Ascending aorta (tissue), 2 donors: ENCODE results near the gene ABCC1. TPM values are rescaled to one million over a fixed set of nuclear protein-coding genes. Genes with fewer than 3 reads are reported as not detected.

Source experiments
- DNase-seq, 2 donors: peaks; one replicate each; pipeline ENCODE4 v3.0.0-alpha.2; 2019; ENCODE audit warnings: low spot score in 2 of 2
- H3K27ac ChIP-seq, 2 donors: fragments of 200-600 bp; sonication (generic); one replicate each; pipeline ENCODE4 v1.5.1; 2016 to 2017; ENCODE audit warnings: mild to moderate bottlenecking in 1 of 2
- H3K27me3 ChIP-seq: fragments of 200-600 bp; sonication (generic); one replicate; pipeline ENCODE4 v1.5.1; 2017
- H3K36me3 ChIP-seq, 2 donors: fragments of 200-600 bp; sonication (generic); one replicate each; pipeline ENCODE4 v1.5.1; 2016
- H3K4me1 ChIP-seq, 2 donors: fragments of 200-600 bp; sonication (generic); one replicate each; pipeline ENCODE4 v1.5.1; 2016 to 2017; ENCODE audit warnings: mild to moderate bottlenecking in 1 of 2
- H3K4me3 ChIP-seq, 2 donors: fragments of 200-600 bp; sonication (generic); one replicate each; pipeline ENCODE4 v1.5.1; 2016 to 2017; ENCODE audit warnings: mild to moderate bottlenecking in 1 of 2
- H3K9me3 ChIP-seq, 2 donors: fragments of 200-600 bp; sonication (generic); one replicate each; pipeline ENCODE4 v1.5.1; 2016
- CTCF ChIP-seq, 3 experiments: fragments of 200-600 bp in 2 of 3; fragments of 450-650 bp in 1 of 3; sonication (generic) in 2 of 3; IDR thresholded peaks; one replicate each; pipeline ENCODE4 v1.5.1; 2016 to 2019; ENCODE audit warnings: antibody characterized with exemption in 3 of 3, mild to moderate bottlenecking in 1 of 3, moderate library complexity in 1 of 3
- intact Hi-C: fragments of 100-400 bp; cut with DNase I; formaldehyde crosslinking; loops from one replicate; pipeline ENCODE4 v1.15.1; 2023
- total RNA-seq: library from RNA; depleted of rRNA; stranded (reverse); fragments of >200 nt; gene quantifications from one replicate; pipeline ENCODE4 v1.1.0, GENCODE V29; 2016

Gene ABCC1
- total RNA-seq, 1 donor from 2014 or later, result 144 TPM

DNA sequence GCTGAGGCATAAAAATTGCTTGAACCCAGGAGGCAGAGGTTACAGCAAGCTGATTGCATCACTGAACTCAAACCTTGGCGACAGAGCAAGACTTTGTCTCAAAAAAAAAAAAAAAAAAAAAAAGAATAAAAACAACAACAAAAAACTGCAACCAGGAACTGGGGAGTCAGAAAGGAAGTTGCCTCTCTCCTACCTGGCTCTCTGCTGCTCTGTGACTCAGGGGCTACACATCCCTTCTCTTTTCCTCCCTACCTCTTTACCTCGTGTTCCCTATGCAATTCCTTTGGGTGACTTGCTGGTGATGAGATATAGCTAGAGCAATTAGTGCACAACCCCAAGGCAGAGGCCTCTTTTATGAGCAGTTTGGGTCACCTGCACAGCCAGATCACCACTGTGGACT lies 95.9 kb downstream of the ABCC1 start:
- no peak for TF ChIP-seq CTCF (IDR thresholded peaks at IDR 0.05)
- Histone ChIP-seq H3K27ac (no peak overlapping the region), H3K27me3 (no peaks in the 10 kb centered on the region), H3K4me1 (peaks cover 0 to 12% of the 10 kb centered on the region in 2 donors), H3K36me3 (peaks cover 66 to 68% of the 10 kb centered on the region in 2 donors), H3K9me3 (no peaks in the 10 kb centered on the region), H3K4me3 (no peak overlapping the region)
- no peak for DNase-seq
- intact Hi-C loops, result no loop called here

- DNase-seq, result no peak
- intact Hi-C loops, result no loop called here
- Histone ChIP-seq H3K36me3 (peaks cover 62 to 63% of the 10 kb centered on the region in 2 donors), H3K9me3 (no peaks in the 10 kb centered on the region), H3K27ac (no peak overlapping the region), H3K4me1 (peaks cover 0 to 12% of the 10 kb centered on the region in 2 donors), H3K4me3 (no peak overlapping the region), H3K27me3 (no peaks in the 10 kb centered on the region)
- no peak for TF ChIP-seq CTCF (IDR thresholded peaks at IDR 0.05)
Observed at GRCh38 chr16:16045879-16046278, 96.5 kb downstream of the ABCC1 start.

GRCh38 chr16:16047761-16048160 lies 98.3 kb downstream of the ABCC1 start:
- intact Hi-C loops, result no loop called here
- H3K36me3 ChIP-seq, result peaks cover 58 to 69% of the 10 kb centered on the region in 2 donors
- no peak overlapping the region for H3K4me3 ChIP-seq
- no peaks in the 10 kb centered on the region for H3K9me3 ChIP-seq
- peaks cover 0 to 6% of the 10 kb centered on the region in 2 donors for H3K4me1 ChIP-seq
- TF ChIP-seq CTCF (IDR thresholded peaks at IDR 0.05), result no peak
- H3K27me3 ChIP-seq, result no peaks in the 10 kb centered on the region
- no peak for DNase-seq
- no peak overlapping the region for H3K27ac ChIP-seq

GRCh38 chr16:16048904-16049582 lies 99.6 kb downstream of the ABCC1 start:
- no peak for DNase-seq
- peaks cover 66 to 75% of the 10 kb centered on the region in 2 donors for H3K36me3 ChIP-seq
- H3K4me1 ChIP-seq, result peaks cover 0 to 6% of the 10 kb centered on the region in 2 donors
- no peaks in the 10 kb centered on the region for H3K27me3 ChIP-seq
- intact Hi-C loops, result no loop called here
- no peaks in the 10 kb centered on the region for H3K9me3 ChIP-seq
- TF ChIP-seq CTCF (IDR thresholded peaks at IDR 0.05), result no peak
- no peak overlapping the region for H3K4me3 ChIP-seq
- peak overlapping the region; percentile 7 to 67 for H3K27ac ChIP-seq

- Histone ChIP-seq H3K4me3 (no peak overlapping the region), H3K27me3 (no peaks in the 10 kb centered on the region), H3K36me3 (peaks cover 60 to 72% of the 10 kb centered on the region in 2 donors), H3K27ac (peak overlapping the region; percentile 7 to 67), H3K9me3 (no peaks in the 10 kb centered on the region), H3K4me1 (peaks cover 0 to 6% of the 10 kb centered on the region in 2 donors)
- intact Hi-C loops, result no loop called here
- DNase-seq, result peak in 1 of 2 donors; percentile 74
- TF ChIP-seq CTCF (IDR thresholded peaks at IDR 0.05), result no peak
Observed at GRCh38 chr16:16050106-16050505, 100.7 kb downstream of the ABCC1 start.
